Activated CD8-positive, alpha-beta memory T cell treated with anti-CD3 and anti-CD28 coated beads, Interleukin-2, amount 50 U/mL, for 48 hours (primary cell): ENCODE measurements around the gene ONECUT3.
A peak's percentile ranks its signal among the peaks of the same experiment; 100 is the strongest.
"Not testable (repeated sequence)": the region's sequence is repeated elsewhere in the genome, so short reads cannot be mapped to it uniquely, and the experiment has no call there.

Experiments
- DNase-seq: peaks from one replicate; pipeline ENCODE4 v3.0.0-alpha.2; 2020

ONECUT3 gene

DNA sequence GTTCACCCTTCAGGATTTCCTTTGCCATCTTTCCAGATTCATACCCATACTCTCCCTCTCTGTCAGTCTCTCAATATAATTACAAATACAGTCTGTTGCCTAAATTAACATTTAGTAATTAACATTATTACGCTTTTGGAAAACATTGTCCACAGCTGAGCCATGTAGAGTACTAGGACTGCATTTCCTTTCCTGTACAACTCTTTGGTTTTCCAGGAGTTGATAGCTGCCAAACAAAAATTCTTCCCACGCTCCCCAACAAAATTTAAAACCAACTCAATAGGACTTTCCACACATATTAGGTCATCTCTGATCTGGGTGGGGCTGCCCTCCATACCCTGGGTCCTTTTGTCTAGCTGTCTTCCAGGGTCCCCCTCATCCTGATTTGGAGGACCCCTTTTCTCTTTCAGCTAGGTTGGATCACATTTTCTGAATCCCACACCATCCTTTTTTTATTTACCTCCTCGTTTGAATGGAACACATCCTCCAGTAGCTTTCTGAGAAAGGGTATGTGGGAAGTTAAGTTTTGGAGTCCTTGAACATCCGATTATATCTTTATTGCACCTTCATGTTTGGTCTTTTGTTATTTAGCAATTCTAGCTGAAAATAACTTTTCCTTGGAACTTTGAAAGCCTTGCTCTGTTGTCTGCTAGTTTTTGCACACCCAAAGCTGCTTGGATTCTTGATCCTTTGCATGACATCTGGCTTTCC, 17.7 kb downstream of the ONECUT3 start:
- no peak for DNase-seq

DNA sequence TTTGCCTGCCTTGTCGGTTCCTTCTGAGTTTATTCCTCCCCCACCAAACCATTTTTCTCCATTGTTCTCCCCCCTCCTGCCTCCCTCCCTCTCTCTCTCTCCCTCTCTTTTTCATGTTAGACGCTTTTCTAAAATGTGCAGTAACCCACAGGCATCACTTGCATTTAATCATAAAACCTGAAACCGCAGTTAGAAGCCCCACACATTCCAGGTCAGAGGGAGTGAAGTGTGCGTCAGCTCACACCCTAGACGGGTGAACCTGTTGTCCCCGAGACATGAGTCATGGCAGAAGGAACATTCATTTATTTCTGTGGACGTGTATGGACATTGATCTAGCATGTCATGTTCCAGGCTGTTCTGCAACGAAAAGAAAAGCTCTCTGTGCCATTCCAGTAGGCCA, 19.9 kb downstream of the ONECUT3 start:
- no peak for DNase-seq

DNA sequence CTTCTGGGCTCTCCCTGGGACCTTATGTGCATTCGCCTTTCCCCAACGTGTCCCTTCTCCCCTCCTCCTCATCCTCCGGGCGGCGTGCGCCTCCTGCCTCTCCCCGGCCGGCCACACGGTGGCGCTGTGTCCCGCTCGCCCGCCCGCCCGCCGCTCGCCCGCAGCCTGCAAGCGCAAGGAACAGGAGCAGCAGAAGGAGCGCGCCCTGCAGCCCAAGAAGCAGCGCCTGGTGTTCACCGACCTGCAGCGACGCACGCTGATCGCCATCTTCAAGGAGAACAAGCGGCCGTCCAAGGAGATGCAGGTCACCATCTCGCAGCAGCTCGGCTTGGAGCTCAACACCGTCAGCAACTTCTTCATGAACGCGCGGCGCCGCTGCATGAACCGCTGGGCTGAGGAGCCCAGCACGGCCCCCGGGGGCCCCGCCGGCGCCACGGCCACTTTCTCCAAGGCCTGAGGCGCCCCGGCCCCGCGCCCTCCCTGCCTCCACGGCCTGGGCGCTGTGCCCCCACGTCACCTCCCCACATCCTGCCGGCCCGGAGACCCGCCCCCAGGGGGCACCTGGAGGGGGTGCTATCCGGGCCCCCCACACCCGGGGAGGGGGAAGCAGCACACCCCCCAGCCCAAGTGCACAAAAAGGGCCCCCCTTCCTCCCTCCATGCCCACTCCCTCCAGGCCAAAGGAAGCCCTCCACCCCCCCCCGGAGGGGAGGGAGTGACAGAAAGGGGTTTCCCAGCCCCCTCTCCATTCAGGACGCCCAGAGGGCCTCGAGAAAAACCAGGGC, 21.9 kb downstream of the ONECUT3 start:
- peak; percentile 80 for DNase-seq

DNA sequence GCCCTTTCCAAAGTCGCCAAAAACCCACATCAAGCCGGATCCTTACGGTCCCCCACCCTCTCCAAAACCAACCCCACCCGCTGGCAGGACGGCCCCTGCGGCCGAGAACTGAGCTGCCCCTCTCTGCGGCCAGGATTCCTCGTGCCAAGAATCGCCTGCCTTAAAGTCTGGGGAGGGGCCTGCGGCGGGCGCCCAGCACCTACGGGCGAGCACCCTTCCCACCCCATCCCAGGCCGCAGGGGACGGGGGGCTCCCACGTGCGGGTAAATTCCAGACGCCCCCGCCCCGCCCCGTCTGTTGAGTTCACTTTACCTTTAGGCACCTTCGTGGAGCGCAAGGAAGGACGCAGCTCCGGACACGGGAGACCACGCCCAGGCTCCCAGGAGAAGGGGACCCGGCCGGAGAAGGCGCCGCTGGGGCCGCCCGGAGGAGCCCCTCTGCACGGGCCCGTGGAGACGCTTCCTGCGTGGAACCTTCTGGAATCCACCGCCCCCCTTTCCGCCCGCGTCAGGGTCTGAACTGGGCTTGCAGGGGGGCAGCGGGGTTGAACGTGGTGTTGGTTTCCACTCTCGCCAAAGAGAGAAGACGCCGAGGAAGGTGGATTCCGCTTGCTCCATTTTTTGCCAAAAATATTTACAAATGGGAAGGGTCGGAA, 22.8 kb downstream of the ONECUT3 start:
- DNase-seq, result no peak

DNA sequence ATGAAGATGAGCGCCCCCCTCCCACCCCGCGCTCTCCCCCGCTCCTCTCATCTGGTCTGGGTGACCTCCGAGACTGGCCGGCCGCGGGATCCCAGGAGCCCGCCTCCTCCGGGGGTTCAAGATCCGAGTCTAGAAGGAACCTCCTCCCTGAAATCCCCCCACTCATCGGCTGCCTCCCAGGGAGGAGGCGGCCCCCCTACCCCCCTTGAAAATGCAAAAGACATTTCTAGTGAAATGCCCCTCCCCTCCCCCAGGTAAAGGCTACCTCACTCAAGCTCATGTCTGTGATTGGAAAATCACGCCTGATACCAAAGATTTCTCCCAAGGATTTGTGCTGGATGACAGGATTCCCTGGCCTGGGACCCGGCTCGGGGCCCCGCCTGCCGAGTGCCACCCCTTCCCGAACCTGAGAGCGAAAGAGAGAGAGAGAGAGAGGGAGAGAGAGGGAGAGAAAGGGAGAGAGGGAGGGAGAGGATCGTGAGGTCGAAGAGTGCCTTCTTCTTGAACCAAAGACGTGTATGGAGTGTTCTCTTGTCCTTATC, 23.4 kb downstream of the ONECUT3 start:
- no peak for DNase-seq

DNA sequence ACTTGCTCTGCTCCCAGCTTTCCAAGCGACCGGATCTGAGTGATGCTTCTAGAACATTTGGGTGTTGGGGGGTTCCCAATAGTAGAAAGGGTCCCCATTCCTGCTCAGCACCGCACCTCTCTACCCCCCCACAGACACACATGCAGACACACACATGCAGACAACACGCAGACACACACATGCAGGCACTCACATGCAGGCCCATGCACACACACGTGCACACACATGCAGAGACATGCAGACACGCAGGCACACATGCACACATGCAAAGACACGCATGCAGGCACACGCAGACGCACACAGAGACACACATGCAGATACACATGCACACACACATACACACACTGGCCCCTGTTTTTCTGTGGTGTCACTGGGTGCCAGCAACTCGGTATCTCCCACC, 23.8 kb downstream of the ONECUT3 start:
- no peak for DNase-seq

DNA sequence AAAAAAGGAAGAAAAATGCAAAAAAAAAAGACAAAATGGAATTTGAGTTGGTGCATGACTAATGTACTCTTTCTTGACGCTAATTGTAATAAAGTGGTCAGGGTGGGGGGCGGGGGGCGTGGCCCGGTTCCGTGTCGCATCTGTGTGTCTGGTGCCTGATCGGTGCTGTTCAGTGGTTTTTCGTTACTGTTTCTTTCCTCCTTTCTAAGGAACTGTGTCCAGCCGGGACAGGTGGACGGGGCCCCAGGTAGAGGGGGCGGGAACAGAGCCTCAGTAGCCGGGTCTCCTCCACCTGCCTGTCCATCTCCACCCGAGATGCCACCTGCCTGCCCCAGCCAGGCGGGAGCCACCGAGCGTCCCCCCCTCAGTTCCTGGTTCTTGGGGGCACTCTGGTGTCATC, 26.3 kb downstream of the ONECUT3 start:
- no peak for DNase-seq

DNA sequence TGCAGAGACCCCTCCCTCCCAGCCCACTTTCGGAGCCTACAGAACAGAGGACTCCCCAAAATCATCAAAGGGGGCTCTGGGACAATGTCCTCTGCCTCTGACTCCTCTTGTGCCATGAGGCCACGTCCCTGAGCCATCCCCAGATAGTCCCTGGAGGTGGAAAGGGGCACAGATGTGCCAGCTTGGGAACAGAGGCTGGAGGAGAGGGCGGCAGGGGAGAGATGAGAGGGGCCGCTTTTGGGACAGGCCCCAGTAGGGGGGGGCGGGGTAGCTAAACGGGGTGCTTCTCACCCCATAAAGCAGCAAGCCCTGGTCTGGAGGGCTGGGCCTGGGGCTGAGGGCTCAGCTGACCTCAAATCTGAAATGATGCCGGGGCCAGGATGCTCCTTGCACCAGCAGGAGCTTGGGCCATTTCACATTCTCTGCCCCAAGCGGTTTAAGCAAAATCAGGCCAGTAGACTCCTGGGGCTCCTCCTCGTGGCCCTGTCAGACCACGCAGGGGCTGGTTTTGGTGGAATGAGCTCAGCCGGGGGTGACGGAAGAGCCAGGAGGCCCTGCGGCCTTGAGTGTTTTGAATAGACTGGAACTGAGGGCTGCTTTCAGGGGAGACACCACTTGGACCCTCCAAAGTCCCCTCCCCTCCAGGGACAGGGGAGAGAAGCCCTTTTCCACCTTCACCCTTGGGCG, 27.1 kb downstream of the ONECUT3 start:
- no peak for DNase-seq

DNA sequence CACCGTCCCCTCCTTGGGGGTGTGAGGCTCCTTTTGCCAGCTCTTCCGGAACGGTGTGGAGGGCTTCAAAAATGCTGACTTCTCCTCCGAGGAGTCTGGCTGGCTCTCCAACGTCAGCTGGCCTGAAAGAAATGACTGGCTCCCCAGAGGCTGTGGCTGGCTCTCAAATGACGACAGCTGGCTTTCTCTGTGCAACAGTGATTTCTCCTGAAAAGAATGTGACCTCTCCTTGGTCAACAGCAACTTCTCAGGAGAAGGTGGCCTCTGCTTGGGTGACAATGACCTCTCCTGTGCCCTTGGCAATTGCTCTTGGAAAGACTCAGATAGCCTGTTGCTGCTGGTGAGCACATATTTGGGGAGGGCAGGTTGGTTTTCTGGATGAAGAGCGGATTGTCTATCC, 29.2 kb downstream of the ONECUT3 start:
- DNase-seq, result no peak

DNA sequence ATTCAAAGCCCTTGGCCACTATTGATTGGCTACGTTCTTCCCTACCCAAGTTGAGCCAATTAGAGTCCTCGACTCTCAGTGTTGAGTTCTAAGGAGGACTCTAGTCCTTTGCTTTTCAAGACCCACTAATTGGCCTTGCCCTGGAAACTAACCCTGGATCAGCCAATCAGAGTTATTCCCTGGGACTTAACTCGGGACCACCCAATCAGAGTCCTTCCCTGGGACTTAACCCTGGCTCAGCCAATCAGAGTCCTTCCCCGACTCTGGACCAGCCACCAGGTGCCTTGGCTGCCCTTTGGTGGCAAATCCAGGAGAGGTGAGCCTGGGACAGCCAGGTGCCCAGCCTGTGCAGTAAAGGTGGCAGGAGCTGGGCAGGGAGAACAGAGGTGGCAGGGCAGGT, 30.0 kb downstream of the ONECUT3 start:
- no peak for DNase-seq

DNA sequence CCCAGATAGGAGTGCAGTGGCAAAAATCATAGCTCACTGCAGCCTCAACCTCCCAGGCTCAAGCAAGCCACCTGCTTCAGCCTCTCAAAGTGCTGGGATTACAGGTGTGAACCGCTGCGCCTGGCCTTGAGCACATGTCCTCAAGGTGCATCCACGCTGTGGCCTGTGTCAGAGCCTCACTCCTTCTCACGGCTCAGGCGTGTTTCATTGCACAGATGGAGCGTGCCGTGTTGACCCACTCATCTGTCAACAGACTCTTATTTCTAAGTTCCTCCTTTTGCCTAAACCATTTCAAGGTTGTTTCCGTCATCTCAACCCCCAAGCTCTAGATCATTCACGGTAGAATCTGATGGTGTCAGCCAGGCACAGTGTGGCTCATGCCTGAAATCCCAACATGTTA, 30.6 kb downstream of the ONECUT3 start:
- DNase-seq, result no peak

DNA sequence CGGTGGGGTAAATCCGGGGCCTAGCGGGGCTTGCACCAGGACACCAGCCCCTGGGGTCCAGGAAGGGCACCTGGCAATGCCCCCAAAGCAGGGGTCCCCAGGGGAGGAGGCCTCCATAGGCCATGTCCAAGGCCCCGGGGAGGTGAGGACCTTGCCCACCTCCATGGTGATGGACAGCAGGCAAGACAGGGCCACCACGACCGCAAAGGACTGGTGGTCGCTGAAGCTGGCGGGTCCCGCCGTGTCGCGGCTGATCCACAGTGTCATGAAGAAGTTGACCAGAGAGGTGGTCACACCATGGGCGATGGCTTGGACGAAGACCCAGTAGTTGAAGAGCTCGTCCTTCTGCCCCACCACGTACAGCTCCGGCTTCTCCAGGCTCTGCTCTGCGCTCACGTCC, 32.0 kb downstream of the ONECUT3 start:
- DNase-seq, result no peak

DNA sequence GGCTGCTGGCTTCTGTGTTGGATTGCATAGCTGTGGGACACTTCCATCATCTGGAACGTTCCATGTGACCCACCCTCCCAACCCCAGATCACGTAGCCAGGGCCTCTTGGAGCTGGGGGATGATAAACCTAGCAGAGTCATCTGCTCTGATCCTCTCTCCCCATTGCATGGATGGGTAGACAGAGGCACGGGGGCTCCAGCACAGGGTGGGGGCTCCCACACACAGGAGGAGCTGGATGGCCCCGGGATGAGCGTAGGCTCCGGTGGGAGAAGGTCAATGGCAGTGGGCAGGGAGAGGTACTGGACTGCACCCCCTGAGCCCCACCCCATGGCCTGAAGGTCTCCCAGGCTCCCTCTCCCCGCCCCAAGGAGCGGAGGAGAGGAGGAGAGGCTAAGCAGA, 33.4 kb downstream of the ONECUT3 start:
- DNase-seq, result no peak

DNA sequence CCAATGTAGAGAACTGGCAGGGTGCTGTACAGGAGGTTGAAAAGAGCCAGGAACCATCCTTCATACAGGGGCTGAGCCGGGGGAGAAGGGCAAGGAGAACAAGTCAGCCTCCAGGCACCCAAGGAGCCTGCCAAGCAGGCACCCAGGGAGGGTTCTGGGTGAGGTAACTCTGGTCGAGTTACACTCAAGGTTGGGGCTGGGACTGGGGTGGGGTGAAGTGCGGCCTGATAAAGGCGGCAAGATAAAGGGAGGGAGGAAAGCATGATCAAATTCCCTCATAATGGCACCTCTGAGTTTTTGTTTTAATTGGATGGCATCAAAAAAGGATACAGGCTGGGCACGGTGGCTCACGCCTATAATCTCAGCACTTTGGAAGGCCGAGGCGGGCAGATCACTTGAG, 33.8 kb downstream of the ONECUT3 start:
- DNase-seq, result no peak

DNA sequence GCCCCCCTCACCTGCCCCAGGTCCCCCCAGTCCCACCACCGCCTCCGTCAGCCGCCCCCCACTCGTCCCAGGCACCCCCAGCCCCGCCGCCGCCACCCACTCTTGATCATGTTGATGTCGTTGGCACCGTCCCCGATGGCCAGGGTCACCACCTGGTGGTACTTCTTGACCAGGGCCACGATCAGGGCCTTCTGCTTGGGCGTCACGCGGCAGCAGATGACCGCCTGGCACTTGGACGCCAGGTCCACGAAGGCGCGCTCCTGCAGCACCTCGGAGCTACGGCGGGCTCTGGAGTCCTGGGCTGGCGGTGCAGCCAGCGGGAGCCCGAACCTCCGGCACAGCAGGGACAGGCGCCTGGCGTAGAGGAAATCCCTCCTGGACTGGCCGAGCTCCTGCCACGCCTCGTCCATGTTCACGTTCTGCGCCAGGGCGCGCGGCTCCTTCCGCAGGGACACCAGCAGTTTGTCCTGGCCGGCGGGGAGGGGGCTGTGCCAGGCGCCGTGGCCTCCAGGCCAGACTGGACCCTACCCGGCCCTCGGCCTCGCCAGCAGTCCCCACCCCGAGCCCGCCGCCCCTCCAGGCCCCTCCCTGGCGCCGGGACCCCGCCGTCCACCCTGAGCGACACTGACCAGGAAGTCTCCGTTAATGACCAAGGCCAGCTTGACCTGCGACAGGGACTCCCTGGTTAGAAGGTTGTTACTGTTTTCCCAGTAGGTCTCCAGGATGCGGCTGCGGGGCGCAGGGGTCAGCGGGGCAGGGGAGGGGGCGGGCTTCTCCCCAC, 36.1 kb downstream of the ONECUT3 start:
- DNase-seq, result no peak

DNA sequence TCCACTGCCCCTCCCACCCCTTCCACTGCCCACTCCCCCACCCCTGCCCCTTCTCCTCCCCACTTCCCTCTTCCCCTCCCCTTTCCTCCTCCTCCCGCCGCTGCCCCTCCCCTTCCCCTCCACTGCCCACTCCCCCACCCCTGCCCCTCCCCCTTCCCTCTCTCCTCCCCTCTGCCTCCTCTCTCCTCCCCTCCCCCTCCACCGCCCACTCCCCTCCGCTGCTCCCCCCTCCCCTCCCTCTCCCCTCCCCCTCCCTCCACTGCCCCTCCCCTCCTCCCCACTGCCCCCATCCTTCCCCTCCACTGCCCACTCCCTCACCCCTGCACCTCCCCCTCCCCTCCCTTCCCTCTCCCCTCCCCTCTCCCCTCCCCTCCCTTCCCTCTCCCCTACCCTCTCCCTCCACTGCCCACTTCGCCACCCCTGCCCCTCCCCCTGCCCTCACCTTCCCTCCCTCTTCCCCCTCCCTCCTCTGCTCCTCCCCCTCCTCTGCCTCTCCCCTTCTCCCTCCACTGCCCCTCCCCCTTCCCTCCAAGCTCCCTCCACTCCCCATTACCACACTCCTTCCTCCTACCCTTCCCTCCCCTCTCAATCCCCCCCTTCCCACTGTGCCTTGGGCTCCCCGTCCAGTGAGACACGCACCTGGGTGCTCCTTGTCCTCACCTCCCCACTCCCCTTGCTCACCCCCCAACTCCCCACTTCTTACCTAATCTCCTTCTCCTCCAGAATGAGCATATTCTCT, 36.9 kb downstream of the ONECUT3 start:
- DNase-seq, result no peak

DNA sequence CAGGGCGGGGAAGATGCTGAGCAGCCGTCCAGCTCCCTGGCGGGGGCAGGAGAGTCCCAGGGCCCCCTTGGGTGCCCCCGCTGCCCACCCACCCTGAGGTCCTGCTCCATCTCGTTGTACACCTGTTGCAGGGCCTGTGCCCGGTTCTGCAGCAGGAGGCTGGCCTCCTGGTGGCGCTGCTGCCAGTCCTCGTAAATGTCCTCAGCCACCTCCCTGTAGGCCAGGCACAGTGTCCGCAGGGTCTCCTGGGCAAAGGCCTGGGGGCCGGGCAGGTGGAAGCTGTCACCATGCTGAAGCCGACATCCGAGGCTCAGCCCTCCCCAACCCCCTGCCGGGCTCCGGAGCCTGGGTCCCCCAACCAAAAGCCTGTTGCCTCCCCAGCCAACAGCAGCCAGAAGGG, 38.6 kb downstream of the ONECUT3 start:
- DNase-seq, result no peak

DNA sequence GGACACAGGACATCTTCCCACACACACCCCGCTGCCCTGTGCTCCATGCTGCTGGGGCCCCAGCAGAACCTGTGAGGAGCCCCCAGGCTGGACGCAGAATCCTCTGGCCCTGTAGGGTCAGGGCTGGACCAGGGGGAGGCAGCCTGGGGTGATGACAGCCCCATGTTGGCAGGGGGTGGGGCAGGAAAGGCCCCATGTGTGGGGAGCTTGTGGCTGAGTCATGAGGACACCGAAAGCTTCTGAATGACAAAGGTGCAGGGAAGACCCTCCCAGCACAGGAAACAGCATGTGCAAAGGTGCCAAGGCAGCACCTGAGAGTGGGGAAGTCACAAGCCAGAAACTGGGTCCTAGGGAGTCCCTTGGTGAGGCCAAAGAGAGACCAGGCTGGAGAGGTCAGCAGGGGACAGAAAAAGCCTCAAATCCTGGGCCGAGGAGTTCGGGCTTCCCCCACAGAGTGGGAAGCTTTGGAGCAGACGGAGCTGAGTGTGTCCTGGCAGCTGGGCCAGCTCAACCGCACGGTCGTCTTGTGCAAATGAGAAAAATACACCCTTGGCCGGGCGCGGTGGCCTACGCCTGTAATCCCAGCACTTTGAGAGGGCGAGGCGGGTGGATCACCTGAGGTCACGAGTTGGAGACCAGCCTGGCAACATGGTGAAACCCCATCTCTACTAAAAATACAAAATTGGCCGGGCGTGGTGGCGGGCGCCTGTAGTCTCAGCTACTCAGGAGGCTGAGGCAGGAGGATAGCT, 41.3 kb downstream of the ONECUT3 start:
- DNase-seq, result no peak

DNA sequence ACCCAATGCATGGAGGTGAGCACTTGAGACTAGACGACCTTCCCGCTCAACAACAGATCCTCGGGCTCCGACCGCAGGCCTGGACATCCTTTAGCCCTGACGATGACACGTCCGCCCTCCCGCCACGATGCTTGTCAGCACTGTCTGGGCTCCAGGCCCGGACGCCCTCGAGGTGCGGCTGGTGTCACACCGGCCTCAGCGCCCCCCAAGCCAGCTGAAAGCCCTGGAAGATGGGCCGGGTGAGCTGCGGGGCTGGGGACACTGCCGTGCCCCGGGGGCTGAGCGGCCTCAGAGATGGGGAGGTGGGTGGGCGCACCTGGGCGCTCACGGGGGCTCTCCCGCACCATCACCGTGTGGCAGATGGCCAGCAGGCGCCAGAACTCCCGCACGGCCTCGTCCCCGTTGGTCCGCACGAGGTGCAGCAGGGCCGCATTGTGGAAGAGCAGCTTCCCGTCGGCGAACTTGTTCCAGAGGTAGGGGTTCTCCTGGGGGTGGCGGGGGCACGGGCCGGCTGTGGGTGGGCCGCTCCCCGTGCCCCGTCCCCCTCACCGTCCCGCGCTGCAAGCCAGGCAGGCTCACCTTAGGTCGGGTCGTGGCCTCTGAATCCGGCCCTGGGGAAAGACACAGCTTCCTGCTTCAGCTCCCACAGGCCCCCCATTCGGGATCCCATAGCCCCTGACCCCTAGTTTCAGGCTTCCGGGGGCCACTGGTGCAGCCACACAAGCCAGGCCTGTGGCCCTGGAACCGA, 43.3 kb downstream of the ONECUT3 start:
- DNase-seq, result no peak

DNA sequence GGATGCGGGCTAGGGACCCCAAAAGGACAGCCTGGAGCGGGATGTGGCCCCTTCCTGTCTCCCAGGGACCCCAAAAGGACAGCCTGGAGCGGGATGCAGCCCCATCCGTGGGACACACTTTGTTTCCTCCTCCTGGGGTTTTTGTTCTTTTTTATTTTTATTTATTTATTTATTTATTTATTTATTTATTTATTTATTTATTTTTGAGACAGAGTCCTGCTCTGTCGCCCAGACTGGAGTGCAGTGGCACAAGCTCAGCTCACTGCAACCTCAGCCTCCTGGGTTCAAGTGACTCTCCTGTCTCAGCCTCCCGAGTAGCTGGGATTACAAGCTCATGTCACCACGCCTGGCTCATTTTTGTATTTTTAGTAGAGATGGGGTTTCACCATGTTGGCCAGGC, 44.0 kb downstream of the ONECUT3 start:
- DNase-seq, result not testable (repeated sequence)
